Neural cell (in vitro differentiated cells): ENCODE results near the gene CXCL16. TPM values are rescaled to one million over a fixed set of nuclear protein-coding genes. Genes with fewer than 3 reads are reported as not detected.

Experiments
- H2AFZ ChIP-seq: fragments of 200-600, 300-800 bp; sonication (generic), shearing (Covaris generic); 2 replicates; pipeline ENCODE4 v1.6.0; 2014; ENCODE audit warnings: low read depth, mild to moderate bottlenecking, antibody characterized with exemption, low read length, moderate library complexity
- H3F3A ChIP-seq: fragments of 200-600 bp; shearing (Covaris generic); 2 replicates; pipeline ENCODE4 v1.6.1; 2016; ENCODE audit warnings: mild to moderate bottlenecking, moderate library complexity, mixed read lengths, antibody characterized with exemption, low read length; ENCODE audit not compliant: insufficient read depth, poor library complexity, severe bottlenecking
- H3K27ac ChIP-seq: fragments of 200-600, 300-800 bp; sonication (generic), shearing (Covaris generic); 2 replicates; pipeline ENCODE4 v1.5.1; 2014; ENCODE audit warnings: mild to moderate bottlenecking, low read length, moderate library complexity
- H3K27me3 ChIP-seq: fragments of 300-800, 200-600 bp; sonication (generic), shearing (Covaris generic); 2 replicates; pipeline ENCODE4 v1.6.0; 2014; ENCODE audit warnings: mild to moderate bottlenecking, low read depth, low read length, moderate library complexity; ENCODE audit not compliant: insufficient read depth
- H3K36me3 ChIP-seq: fragments of 300-800, 200-600 bp; sonication (generic), shearing (Covaris generic); 2 replicates; pipeline ENCODE4 v1.5.1; 2014; ENCODE audit warnings: mild to moderate bottlenecking, antibody characterized with exemption, low read length, moderate library complexity; ENCODE audit not compliant: insufficient read depth
- H3K4me2 ChIP-seq: fragments of 300-800, 200-600 bp; sonication (generic), shearing (Covaris generic); 2 replicates; pipeline ENCODE4 v1.6.0; 2014; ENCODE audit warnings: mild to moderate bottlenecking, low read length
- H3K4me3 ChIP-seq: fragments of 300-800, 200-600 bp; sonication (generic), shearing (Covaris generic); 2 replicates; pipeline ENCODE4 v1.5.1; 2014; ENCODE audit warnings: mild to moderate bottlenecking, low read length, moderate library complexity
- H3K79me2 ChIP-seq: fragments of 200-600 bp; shearing (Covaris generic); replicated peaks from 2 replicates; pipeline ENCODE4 v1.6.0; 2014; ENCODE audit warnings: mild to moderate bottlenecking, low read length, moderate library complexity; ENCODE audit not compliant: insufficient read depth
- H3K9ac ChIP-seq: fragments of 300-800, 200-600 bp; sonication (generic), shearing (Covaris generic); 2 replicates; pipeline ENCODE4 v1.6.1; 2016; ENCODE audit warnings: mild to moderate bottlenecking, low read length, mixed read lengths
- H3K9me2 ChIP-seq: fragments of 200-600 bp; shearing (Covaris generic); 2 replicates; pipeline ENCODE4 v1.6.1; 2016; ENCODE audit warnings: mild to moderate bottlenecking, low read length, mixed read lengths; ENCODE audit not compliant: insufficient read depth
- H3K9me3 ChIP-seq: fragments of 200-600, 300-800 bp; sonication (generic), shearing (Covaris generic); 2 replicates; pipeline ENCODE4 v1.6.1; 2016; ENCODE audit warnings: mild to moderate bottlenecking, mixed run types, low read length, moderate library complexity, mixed read lengths
- H4K20me1 ChIP-seq: fragments of 200-600 bp; shearing (Covaris generic); 2 replicates; pipeline ENCODE4 v1.6.1; 2016; ENCODE audit warnings: mild to moderate bottlenecking, mixed run types; ENCODE audit not compliant: insufficient read depth
- CTCF ChIP-seq: fragments of 450-650 bp; IDR thresholded peaks from 2 replicates; pipeline ENCODE4 v1.5.1; 2014; ENCODE audit warnings: antibody characterized with exemption, mild to moderate bottlenecking, moderate library complexity; ENCODE audit not compliant: poor library complexity, severe bottlenecking
- EP300 ChIP-seq: fragments of 450-650 bp; conservative IDR thresholded peaks from 2 replicates; pipeline ENCODE4 v1.6.1; 2014; ENCODE audit warnings: antibody characterized with exemption, mild to moderate bottlenecking, moderate library complexity; ENCODE audit not compliant: poor library complexity, severe bottlenecking
- EZH2 ChIP-seq: fragments of 200-600, 300-800 bp; shearing (Covaris generic), sonication (generic); IDR thresholded peaks from 2 replicates; pipeline ENCODE4 v1.6.1; 2014; ENCODE audit warnings: antibody characterized with exemption, low read length, borderline replicate concordance, mild to moderate bottlenecking; ENCODE audit not compliant: insufficient read depth, poor library complexity, severe bottlenecking
- MXI1 ChIP-seq: fragments of 450-650 bp; conservative IDR thresholded peaks from 2 replicates; pipeline ENCODE4 v1.6.1; 2014; ENCODE audit warnings: antibody characterized with exemption, mild to moderate bottlenecking; ENCODE audit not compliant: poor library complexity, severe bottlenecking
- POLR2AphosphoS5 ChIP-seq: IDR thresholded peaks from 2 replicates; pipeline ENCODE4 v1.6.1; 2012
- RAD21 ChIP-seq: fragments of 450-650 bp; conservative IDR thresholded peaks from 2 replicates; pipeline ENCODE4 v1.6.1; 2014; ENCODE audit warnings: antibody characterized with exemption, mild to moderate bottlenecking, moderate library complexity
- REST ChIP-seq: IDR thresholded peaks from 2 replicates; pipeline ENCODE4 v1.6.1; 2012; ENCODE audit warnings: borderline replicate concordance
- SMC3 ChIP-seq: fragments of 450-650 bp; conservative IDR thresholded peaks from 2 replicates; pipeline ENCODE4 v1.6.1; 2014; ENCODE audit warnings: antibody characterized with exemption, mild to moderate bottlenecking, moderate library complexity; ENCODE audit not compliant: poor library complexity
- TAF1 ChIP-seq: IDR thresholded peaks from 2 replicates; pipeline ENCODE4 v1.6.1; 2012; ENCODE audit warnings: low read depth
- polyA plus RNA-seq: library from polyadenylated mRNA; depleted of rRNA; stranded (reverse); fragments of >200 nt; gene quantifications from 2 replicates; pipeline ENCODE4 v1.2.3, GENCODE V29; 2014

CXCL16 gene
- polyA plus RNA-seq, 1 donor from 2014 or later: not detected

- H3K79me2 ChIP-seq: no peaks in the 10 kb centered on the region
- H3K27ac ChIP-seq: no peak overlapping the region
- no peak overlapping the region for H2AFZ ChIP-seq
- no peaks in the 10 kb centered on the region for H4K20me1 ChIP-seq
- TF ChIP-seq MXI1: no peak
- no peak for TF ChIP-seq POLR2AphosphoS5
- TF ChIP-seq REST: no peak
- no peak for TF ChIP-seq RAD21
- no peak for TF ChIP-seq EZH2
- TF ChIP-seq EP300: no peak
- TF ChIP-seq CTCF: no peak
- TF ChIP-seq TAF1: no peak
- TF ChIP-seq SMC3: no peak
- no peaks in the 10 kb centered on the region for H3K27me3 ChIP-seq
- H3K4me3 ChIP-seq: no peak overlapping the region
- no peaks in the 10 kb centered on the region for H3F3A ChIP-seq
- H3K9me2 ChIP-seq: no peaks in the 10 kb centered on the region
- H3K36me3 ChIP-seq: no peaks in the 10 kb centered on the region
- no peak overlapping the region for H3K4me2 ChIP-seq
- no peaks in the 10 kb centered on the region for H3K9me3 ChIP-seq
- H3K9ac ChIP-seq: no peak overlapping the region
Observed at GRCh38 chr17:4725646-4726310, 13.9 kb downstream of the CXCL16 start.

- Histone ChIP-seq H3K27ac (no peak overlapping the region), H3K79me2 (no peaks in the 10 kb centered on the region), H3K36me3 (no peaks in the 10 kb centered on the region), H4K20me1 (no peaks in the 10 kb centered on the region), H3K4me2 (no peak overlapping the region), H3K27me3 (no peaks in the 10 kb centered on the region), H3F3A (no peaks in the 10 kb centered on the region), H2AFZ (no peak overlapping the region), H3K4me3 (no peak overlapping the region), H3K9me2 (no peaks in the 10 kb centered on the region), H3K9ac (no peak overlapping the region), H3K9me3 (no peaks in the 10 kb centered on the region)
- TF ChIP-seq REST (no peak), MXI1 (no peak), EP300 (no peak), EZH2 (no peak), TAF1 (no peak), RAD21 (no peak), SMC3 (no peak), CTCF (no peak), POLR2AphosphoS5 (no peak)
Observed at GRCh38 chr17:4724650-4725049, 15.1 kb downstream of the CXCL16 start.
